Activated T-cell treated with anti-CD3 and anti-CD28 coated beads for 24 hours (primary cell): ENCODE data around the gene SLC17A3.

Source experiments
- DNase-seq: peaks from one replicate; pipeline ENCODE4 v3.0.0-alpha.2; 2020; ENCODE audit warnings: low read depth

Gene SLC17A3

DNA sequence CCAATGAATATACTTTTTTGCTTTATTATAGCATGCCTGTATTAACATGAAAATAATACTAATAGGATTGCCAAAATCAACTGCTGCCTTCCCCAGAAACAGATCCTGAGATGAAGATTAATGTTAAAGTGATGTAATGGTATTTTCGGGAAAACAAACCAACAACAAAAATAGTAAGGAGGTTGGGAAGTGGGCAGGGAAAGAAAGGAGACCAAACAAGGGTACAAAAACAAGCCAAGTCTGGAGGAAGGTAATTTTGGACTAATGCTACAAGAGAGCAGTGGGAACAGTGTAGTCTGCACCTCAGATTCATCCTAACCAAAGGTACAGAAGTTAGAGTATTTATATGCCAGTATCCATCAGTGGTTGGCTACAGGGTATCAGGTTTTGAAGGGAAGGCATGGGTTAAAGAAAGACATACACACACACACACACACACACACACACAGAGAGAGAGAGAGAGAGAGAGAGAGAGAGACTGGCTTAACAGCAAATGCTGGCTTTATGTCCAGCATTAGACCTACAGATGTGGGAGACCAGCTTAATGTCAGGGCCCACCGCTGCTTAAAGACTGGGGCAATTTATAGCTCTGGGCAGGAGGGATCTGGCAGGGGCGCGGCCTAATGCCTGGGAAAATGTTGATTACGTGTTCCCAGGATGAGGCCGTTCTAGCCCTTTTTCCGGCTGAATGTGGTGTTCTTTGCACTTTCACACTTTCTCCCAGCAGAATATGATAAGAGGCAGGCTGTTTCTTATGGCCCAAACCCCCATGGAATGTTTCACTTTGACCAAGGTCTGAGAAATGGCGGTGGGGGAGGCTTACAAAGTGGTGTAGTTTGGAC, 38.4 kb downstream of the SLC17A3 start:
- no peak for DNase-seq

DNA sequence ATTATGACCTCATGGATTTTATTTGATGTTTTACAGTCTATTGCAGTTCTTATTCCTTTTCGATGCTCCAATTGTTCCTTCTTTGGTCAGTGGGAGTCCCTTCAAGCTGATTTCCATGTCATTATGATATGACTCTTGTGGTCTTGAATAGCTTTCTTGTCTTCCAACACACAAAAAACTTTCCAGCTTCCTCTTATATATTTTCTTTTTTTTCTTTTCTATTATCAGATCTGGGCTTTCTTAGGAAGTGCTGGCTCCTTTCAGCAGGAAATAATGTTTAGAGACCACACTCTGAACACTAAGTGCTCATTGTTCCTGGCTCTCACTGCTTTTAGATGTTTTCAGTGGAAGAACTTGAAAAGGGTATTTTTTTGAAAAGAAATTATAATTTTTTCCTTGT, 39.1 kb downstream of the SLC17A3 start:
- DNase-seq: no peak

DNA sequence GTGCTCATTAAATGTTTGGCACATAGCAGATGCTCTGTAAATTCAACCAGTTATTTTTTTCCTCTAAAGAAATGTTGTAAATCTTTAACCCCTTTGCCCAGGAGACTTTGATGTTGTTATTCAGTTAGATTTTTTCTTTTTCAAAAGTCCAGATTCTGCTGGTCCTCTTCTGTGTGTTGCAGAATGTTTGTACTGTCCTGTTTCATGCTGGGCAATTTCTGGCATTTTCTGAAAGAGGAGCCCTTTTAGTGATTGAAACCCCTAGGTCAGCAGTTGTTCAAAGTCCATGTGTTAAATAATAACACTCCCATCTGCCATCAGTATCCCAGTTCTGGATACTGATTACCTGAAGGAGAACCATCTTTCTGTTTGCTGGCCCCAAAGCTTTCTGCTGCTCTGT, 40.9 kb downstream of the SLC17A3 start:
- no peak for DNase-seq

DNA sequence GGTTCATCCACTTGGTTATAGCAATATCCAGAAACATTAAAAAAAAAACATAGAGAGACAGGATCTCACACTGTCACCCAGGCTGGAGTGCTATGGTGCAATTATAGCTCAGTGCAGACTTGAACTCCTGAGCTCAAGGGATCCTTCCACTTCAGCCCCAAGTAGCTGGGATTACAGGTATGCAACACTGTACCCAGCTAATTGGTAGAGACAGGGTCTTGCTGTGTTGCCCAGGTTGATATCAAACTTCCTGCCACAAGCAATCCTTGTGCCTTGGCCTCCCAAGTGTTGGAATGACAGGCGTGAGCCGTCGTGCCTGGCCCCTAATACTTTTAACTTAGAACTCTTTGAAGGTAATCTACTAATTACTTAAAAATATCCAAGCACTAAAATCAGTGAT, 41.4 kb downstream of the SLC17A3 start:
- no peak for DNase-seq

DNA sequence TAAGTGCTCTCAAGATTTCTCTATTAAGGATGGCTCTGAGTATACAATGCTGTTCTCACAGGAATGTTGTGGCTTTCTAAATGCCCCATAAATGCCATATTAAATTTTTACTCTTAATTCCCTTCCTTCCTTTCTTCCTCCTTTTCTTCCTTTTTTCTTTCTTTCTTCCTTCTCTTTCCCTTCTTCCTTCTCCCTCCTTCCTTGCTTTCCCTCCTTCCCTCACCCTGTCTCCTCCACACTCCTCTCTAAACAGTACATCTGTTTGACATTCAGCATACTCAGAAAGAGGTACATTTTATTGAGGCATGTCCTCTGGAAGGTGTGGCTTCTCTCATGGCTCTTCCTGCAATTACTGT, 41.8 kb downstream of the SLC17A3 start:
- DNase-seq: no peak

DNA sequence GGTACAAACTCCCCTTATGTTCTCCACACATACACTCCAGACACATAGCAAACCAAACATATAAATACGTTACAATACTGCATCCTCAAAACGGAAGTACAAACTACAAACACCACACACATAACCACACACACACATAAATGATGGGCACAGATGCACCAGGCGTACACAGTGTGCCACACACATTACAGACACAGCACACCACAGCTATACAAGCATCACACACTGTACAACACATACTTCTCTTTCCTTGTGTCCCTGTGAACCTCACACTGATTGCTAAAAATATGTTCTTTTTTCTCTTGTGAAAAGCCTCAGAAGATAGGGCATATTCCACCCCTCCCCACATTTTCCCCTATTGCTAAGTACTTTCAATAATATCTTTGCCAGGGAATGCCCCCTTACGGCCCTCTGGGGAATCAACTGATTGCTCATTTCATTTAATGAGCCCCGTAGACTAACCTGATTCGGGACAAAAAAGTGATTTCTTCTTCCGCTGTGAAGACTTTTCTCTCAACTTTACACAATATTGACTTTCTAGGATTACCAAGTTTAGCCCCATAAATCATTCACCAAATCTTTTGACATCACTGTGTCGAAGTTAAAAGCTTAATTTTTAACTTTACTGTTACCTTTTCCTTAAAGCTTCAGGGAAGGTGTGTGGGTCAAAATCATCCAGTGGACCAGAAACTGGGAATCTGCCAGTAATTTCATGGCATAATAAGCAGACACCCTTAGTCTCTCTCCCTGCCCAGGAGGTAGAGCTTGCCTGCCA, 42.3 kb downstream of the SLC17A3 start, which contains the start of gene SLC17A1:
Gene SLC17A1 (minus strand): TSS at position 521 of the 775 bp plus-strand sequence. CDS start 1,495 bp downstream, outside the sequence.
- DNase-seq: no peak

DNA sequence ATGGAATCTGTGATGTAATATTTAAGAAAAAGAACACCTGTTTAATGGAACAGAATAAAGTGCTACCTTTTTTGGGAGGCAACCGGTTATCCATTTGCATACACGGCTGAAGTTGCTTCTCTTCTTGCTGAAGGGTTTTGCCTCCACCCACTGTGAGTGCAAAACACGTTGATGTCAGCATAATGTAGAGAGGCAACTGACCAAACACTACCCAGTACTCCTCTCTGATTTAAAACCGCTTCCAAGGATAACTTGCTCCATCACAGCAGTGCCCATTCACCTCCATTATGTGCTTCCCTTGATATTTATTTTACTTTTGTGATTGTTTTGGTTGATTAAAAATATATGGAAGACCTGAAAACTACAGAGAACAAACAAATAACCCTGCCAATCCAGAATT, 43.6 kb downstream of the SLC17A3 start:
- DNase-seq: no peak

DNA sequence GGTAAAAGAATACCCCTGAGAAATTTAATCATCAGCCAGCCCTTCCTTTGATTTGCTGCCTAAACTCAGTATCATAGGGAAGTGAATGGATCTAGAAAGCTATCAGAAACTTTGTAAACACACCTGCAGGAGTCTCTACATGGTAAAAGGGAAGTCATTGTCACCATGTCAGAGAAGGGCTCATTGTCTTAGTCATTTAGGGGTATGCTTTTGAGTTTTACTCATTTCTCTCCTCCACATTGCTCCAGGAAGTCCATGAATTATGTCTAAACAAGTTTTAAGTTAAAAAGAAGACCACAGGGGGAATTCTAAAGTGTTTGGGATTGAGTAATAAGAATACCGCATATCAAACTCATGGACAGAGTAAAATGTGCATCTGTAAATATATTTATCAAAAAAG, 44.7 kb downstream of the SLC17A3 start:
- no peak for DNase-seq

DNA sequence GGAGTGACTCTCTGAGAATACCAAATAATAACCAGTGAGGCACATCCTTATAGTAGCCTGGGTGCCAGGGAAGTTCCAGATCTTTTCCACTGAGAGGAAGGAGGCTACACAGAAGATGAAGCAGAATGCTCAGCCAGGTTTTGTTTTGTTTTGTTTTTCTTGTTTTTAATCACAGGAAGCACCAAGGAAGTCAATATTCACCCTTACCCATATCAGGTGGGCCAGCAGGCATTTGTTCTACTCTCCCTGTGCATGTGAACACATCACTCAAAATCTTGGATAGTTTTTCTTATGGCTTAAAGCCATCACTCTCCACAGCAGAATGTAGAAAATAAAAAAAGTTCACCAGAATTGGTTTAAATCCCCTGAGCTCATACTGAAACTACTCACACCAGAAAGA, 52.7 kb downstream of the SLC17A3 start:
- DNase-seq: no peak

DNA sequence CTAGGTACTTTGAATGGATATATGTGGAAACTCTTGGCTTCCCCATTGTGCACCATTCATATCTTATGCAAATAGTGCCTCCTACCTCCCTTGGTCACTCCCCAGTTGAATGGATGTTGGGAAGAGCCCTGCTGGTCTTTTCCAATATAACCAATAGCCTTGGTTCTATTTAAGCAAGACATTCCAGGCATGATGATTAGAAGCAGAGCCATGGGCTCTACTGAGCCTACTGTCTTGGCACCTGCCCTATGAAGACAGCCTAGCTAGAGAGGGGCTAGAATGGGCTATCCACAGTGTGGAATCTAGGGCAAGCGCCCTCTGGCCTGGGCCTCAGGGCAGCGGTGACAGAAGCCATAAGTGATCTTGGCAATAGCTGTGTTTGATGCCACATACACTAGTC, 57.8 kb downstream of the SLC17A3 start:
- no peak for DNase-seq

DNA sequence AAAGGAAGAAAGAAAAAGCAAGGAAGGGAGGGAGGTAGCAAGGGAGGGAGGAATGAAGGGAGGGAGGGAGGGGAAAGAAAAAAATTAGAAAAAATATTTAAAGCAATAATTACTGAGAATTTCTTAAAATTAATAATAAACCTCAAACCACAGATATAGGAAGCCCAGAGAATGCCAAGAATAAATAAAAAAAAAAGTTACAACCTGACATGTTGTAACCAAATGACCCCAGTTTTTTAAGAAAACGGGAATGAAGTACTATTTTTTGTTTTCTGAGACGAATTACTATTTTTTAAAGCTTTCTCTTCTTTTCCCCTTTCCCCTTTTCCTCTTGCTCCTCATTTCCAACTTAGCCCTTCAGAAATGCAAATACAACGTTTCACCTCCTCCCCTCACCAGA, 58.8 kb downstream of the SLC17A3 start:
- DNase-seq: no peak

DNA sequence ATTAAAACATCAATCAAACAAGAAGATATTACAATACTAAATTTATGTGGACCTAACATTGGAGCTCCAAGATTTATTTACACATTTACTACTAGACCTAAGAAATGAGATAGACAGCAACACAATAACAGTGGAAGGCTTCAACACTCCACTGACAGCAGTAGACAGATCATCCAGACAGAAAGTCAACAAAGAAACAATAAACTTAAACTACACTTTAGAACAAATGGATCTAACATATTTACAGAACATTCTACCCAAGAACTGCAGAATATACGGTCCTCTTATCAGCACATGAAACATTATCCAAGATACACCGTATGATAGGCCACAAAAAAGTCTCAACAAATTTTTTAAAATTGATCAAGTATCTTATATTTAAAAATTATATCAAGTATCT, 69.2 kb downstream of the SLC17A3 start:
- DNase-seq: no peak

DNA sequence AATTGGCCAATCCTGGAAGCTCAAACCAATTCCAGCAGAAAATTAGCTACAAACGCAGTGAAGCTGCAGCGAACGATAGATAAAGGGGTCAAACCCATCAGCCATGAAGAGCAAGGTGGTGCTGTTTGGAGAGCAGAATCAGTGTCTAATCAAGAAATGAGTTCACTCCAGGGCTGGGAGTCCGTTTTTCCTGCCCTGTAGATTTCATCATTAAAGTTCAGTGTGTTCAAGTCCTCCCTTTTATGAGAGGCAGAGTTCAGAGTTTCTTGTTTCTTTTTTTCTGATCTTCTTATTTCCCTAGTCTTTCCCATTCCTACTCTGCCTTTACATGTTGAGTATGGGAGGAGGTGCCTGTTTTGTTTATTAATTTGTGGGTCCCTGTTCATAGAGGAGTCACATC, 72.6 kb downstream of the SLC17A3 start:
- DNase-seq: no peak
